SU-DHL-6 (cell line): ENCODE measurements around the gene TMEM248.

ENCODE experiments used
- H2AFZ ChIP-seq: fragments of 200-600 bp; sonication (generic); 2 replicates; pipeline ENCODE4 v1.6.1; 2014; ENCODE audit warnings: low read depth, mild to moderate bottlenecking, moderate library complexity, mixed read lengths, antibody characterized with exemption, low read length; ENCODE audit not compliant: severe bottlenecking
- H3F3A ChIP-seq: fragments of 200-600 bp; shearing (Covaris generic); 2 replicates; pipeline ENCODE4 v1.6.0; 2016; ENCODE audit warnings: antibody characterized with exemption, mild to moderate bottlenecking; ENCODE audit not compliant: insufficient read depth
- H3K27ac ChIP-seq: fragments of 200-600 bp; sonication (generic); 2 replicates; pipeline ENCODE4 v1.5.1; 2016; ENCODE audit warnings: low read depth, mild to moderate bottlenecking, low read length, moderate library complexity, mixed read lengths
- H3K27me3 ChIP-seq: fragments of 200-600 bp; sonication (generic), shearing (Covaris generic); 2 replicates; pipeline ENCODE4 v1.6.0; 2014; ENCODE audit warnings: mild to moderate bottlenecking, low read length
- H3K36me3 ChIP-seq: fragments of 200-600 bp; sonication (generic); 2 replicates; pipeline ENCODE4 v1.6.1; 2014; ENCODE audit warnings: mild to moderate bottlenecking, low read length, mixed read lengths
- H3K4me2 ChIP-seq: fragments of 300-600, 200-600 bp; shearing (Covaris generic), sonication (generic); 2 replicates; pipeline ENCODE4 v1.6.0; 2014; ENCODE audit warnings: low read length, low read depth, mild to moderate bottlenecking; ENCODE audit not compliant: poor library complexity, severe bottlenecking
- H3K4me3 ChIP-seq: fragments of 200-600 bp; sonication (generic); 2 replicates; pipeline ENCODE4 v1.5.1; 2014; ENCODE audit warnings: antibody characterized with exemption, low read length, mild to moderate bottlenecking, mixed read lengths; ENCODE audit not compliant: insufficient read depth, poor library complexity, severe bottlenecking
- H3K79me2 ChIP-seq: fragments of 200-600 bp; sonication (generic); 2 replicates; pipeline ENCODE4 v1.6.1; 2014; ENCODE audit warnings: mild to moderate bottlenecking, low read length, moderate library complexity; ENCODE audit not compliant: insufficient read depth
- H3K9ac ChIP-seq: fragments of 200-600 bp; sonication (generic); 2 replicates; pipeline ENCODE4 v1.7.0; 2014; ENCODE audit warnings: mild to moderate bottlenecking, low read length
- H3K9me2 ChIP-seq: fragments of 200-600 bp; sonication (generic); replicated peaks from 2 replicates; pipeline ENCODE4 v1.6.1; 2014; ENCODE audit warnings: low read length; ENCODE audit not compliant: insufficient read depth
- H3K9me3 ChIP-seq: fragments of 200-600 bp; sonication (generic); 2 replicates; pipeline ENCODE4 v1.6.1; 2014; ENCODE audit warnings: low read length, mixed read lengths; ENCODE audit not compliant: insufficient read depth
- H4K20me1 ChIP-seq: fragments of 200-600 bp; sonication (generic); 2 replicates; pipeline ENCODE4 v1.6.1; 2014; ENCODE audit warnings: low read depth, mild to moderate bottlenecking, antibody characterized with exemption, low read length, moderate library complexity, mixed read lengths
- EZH2phosphoT487 ChIP-seq: fragments of 200-600 bp; sonication (generic), shearing (Covaris generic); conservative IDR thresholded peaks from 2 replicates; pipeline ENCODE4 v1.6.1; 2018; ENCODE audit warnings: mild to moderate bottlenecking, antibody characterized with exemption, low read length, moderate library complexity, mixed read lengths
- TF ChIP-seq, protein P1 (sequence below): fragments of 200-600 bp; sonication (generic); IDR thresholded peaks from one replicate; pipeline ENCODE4 v1.5.1; 2017; ENCODE audit warnings: antibody characterized with exemption, mild to moderate bottlenecking, low read length, moderate library complexity; ENCODE audit not compliant: insufficient read depth, poor library complexity, severe bottlenecking

Gene TMEM248

GRCh38 chr7:66960192-66960591, 39.2 kb downstream of the TMEM248 start:
- H3K27me3 ChIP-seq = no peaks in the 10 kb centered on the region
- TF ChIP-seq, protein P1, sequence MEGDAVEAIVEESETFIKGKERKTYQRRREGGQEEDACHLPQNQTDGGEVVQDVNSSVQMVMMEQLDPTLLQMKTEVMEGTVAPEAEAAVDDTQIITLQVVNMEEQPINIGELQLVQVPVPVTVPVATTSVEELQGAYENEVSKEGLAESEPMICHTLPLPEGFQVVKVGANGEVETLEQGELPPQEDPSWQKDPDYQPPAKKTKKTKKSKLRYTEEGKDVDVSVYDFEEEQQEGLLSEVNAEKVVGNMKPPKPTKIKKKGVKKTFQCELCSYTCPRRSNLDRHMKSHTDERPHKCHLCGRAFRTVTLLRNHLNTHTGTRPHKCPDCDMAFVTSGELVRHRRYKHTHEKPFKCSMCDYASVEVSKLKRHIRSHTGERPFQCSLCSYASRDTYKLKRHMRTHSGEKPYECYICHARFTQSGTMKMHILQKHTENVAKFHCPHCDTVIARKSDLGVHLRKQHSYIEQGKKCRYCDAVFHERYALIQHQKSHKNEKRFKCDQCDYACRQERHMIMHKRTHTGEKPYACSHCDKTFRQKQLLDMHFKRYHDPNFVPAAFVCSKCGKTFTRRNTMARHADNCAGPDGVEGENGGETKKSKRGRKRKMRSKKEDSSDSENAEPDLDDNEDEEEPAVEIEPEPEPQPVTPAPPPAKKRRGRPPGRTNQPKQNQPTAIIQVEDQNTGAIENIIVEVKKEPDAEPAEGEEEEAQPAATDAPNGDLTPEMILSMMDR = no peak
- no peaks in the 10 kb centered on the region for H3K9me2 ChIP-seq
- H3K27ac ChIP-seq = no peak overlapping the region
- H3K4me2 ChIP-seq = no peak overlapping the region
- H3K4me3 ChIP-seq = no peak overlapping the region
- no peaks in the 10 kb centered on the region for H3K79me2 ChIP-seq
- no peaks in the 10 kb centered on the region for H3K9me3 ChIP-seq
- peaks cover 21% of the 10 kb centered on the region for H3K36me3 ChIP-seq
- H2AFZ ChIP-seq = no peak overlapping the region
- no peaks in the 10 kb centered on the region for H4K20me1 ChIP-seq
- no peaks in the 10 kb centered on the region for H3F3A ChIP-seq
- H3K9ac ChIP-seq = no peak overlapping the region

GRCh38 chr7:66961096-66961495, 40.1 kb downstream of the TMEM248 start:
- Histone ChIP-seq H3K79me2 (no peaks in the 10 kb centered on the region), H2AFZ (no peak overlapping the region), H4K20me1 (no peaks in the 10 kb centered on the region), H3K9me3 (no peaks in the 10 kb centered on the region), H3K27ac (no peak overlapping the region), H3K4me3 (no peak overlapping the region), H3K36me3 (peaks cover 14% of the 10 kb centered on the region), H3F3A (no peaks in the 10 kb centered on the region), H3K4me2 (no peak overlapping the region), H3K9ac (no peak overlapping the region), H3K27me3 (no peaks in the 10 kb centered on the region), H3K9me2 (no peaks in the 10 kb centered on the region)
- TF ChIP-seq, protein P1 = no peak
- no peak for TF ChIP-seq EZH2phosphoT487

GRCh38 chr7:66964411-66964810, 43.4 kb downstream of the TMEM248 start:
- Histone ChIP-seq H3K36me3 (peaks cover 3% of the 10 kb centered on the region; the same call in 1 of the 2 replicates), H3K79me2 (no peaks in the 10 kb centered on the region), H3K4me2 (no peak overlapping the region), H3F3A (no peaks in the 10 kb centered on the region), H4K20me1 (no peaks in the 10 kb centered on the region), H3K9ac (no peak overlapping the region), H3K27me3 (no peaks in the 10 kb centered on the region), H3K4me3 (no peak overlapping the region), H3K9me3 (no peaks in the 10 kb centered on the region), H3K27ac (no peak overlapping the region), H2AFZ (no peak overlapping the region), H3K9me2 (no peaks in the 10 kb centered on the region)
- no peak for TF ChIP-seq EZH2phosphoT487
- TF ChIP-seq, protein P1 = no peak
